Peyer's patch (tissue), 4 donors: Measurements from ENCODE around the gene MIAT.

Source experiments
- CTCF ChIP-seq, 6 experiments: fragments of 450-650 bp in 4 of 6; fragments of 200-600 bp in 2 of 6; sonication (generic) in 1 of 6; IDR thresholded peaks; one replicate each; pipeline ENCODE4 v1.5.1; 2017 to 2019; ENCODE audit warnings: antibody characterized with exemption in 6 of 6, mild to moderate bottlenecking in 3 of 6, moderate library complexity in 1 of 6
- POLR2A ChIP-seq, 2 donors: fragments of 450-650 bp; IDR thresholded peaks; one replicate each; pipeline ENCODE4 v1.5.1; 2017; ENCODE audit warnings: antibody characterized with exemption in 2 of 2, mild to moderate bottlenecking in 2 of 2, moderate library complexity in 2 of 2

- TF ChIP-seq POLR2A (IDR thresholded peaks at IDR 0.05) (no peak), CTCF (IDR thresholded peaks at IDR 0.05) (no peak)
Measured at GRCh38 chr22:26648528-26649388, 8.6 kb upstream of the MIAT start.
